ENCODE measurements around the gene EZH1. TPM values are rescaled to one million over a fixed set of nuclear protein-coding genes. Genes with fewer than 3 reads are reported as not detected.

The EZH1 gene
- total RNA-seq, 4 donors from 2014 or later = 73.8 to 128 (median 109) TPM

- Histone ChIP-seq H3K36me3 (peaks cover 0 to 97% (median 5%) of the 10 kb centered on the region in 3 donors), H3K27me3 (no peaks in the 10 kb centered on the region), H3K9me3 (no peaks in the 10 kb centered on the region), H3K27ac (no peak overlapping the region), H3K4me1 (peaks cover 0 to 26% (median 2%) of the 10 kb centered on the region in 4 donors), H3K4me3 (no peak overlapping the region)
- no peak for TF ChIP-seq EP300 (IDR thresholded peaks at IDR 0.05)
- no peak for TF ChIP-seq POLR2A (IDR thresholded peaks at IDR 0.05)
- TF ChIP-seq CTCF (IDR thresholded peaks at IDR 0.05) = no peak
- DNase-seq (ENCODE audit: low spot score in 2 of 2) = no peak
- WGBS, 2 donors = 89 to 91% methylated on average over 19 of the region's 19 CpGs
Observed at GRCh38 chr17:42697108-42697811, 47.6 kb downstream of the EZH1 start.

GRCh38 chr17:42695500-42695899 lies 49.3 kb downstream of the EZH1 start:
- Histone ChIP-seq H3K9me3 (no peaks in the 10 kb centered on the region), H3K27me3 (no peaks in the 10 kb centered on the region), H3K36me3 (peaks cover 0 to 99% (median 5%) of the 10 kb centered on the region in 3 donors), H3K27ac (no peak overlapping the region), H3K4me1 (peaks cover 0 to 17% (median 0%) of the 10 kb centered on the region in 4 donors), H3K4me3 (no peak overlapping the region)
- TF ChIP-seq EP300 (IDR thresholded peaks at IDR 0.05) = no peak
- TF ChIP-seq POLR2A (IDR thresholded peaks at IDR 0.05) = no peak
- no peak for TF ChIP-seq CTCF (IDR thresholded peaks at IDR 0.05)
- no peak for DNase-seq (ENCODE audit: low spot score in 2 of 2)
- WGBS, 2 donors = 88 to 93% methylated on average over 19 to 20 of the region's 20 CpGs

GRCh38 chr17:42694524-42694923 lies 50.3 kb downstream of the EZH1 start:
- 89 to 96% methylated on average over 3 of the region's 3 CpGs for WGBS, 2 donors
- DNase-seq (ENCODE audit: low spot score in 2 of 2) = no peak
- Histone ChIP-seq H3K4me1 (peaks cover 0 to 11% (median 0%) of the 10 kb centered on the region in 4 donors), H3K36me3 (peaks cover 0 to 97% (median 5%) of the 10 kb centered on the region in 3 donors), H3K9me3 (no peaks in the 10 kb centered on the region), H3K27me3 (no peaks in the 10 kb centered on the region), H3K27ac (no peak overlapping the region), H3K4me3 (no peak overlapping the region)
- TF ChIP-seq POLR2A (IDR thresholded peaks at IDR 0.05) (no peak), EP300 (IDR thresholded peaks at IDR 0.05) (no peak), CTCF (IDR thresholded peaks at IDR 0.05) (no peak)

- no peak for DNase-seq (ENCODE audit: low spot score in 2 of 2)
- Histone ChIP-seq H3K36me3 (peaks cover 0 to 97% (median 5%) of the 10 kb centered on the region in 3 donors), H3K9me3 (no peaks in the 10 kb centered on the region), H3K27ac (no peak overlapping the region), H3K4me1 (no peaks in the 10 kb centered on the region), H3K4me3 (no peak overlapping the region), H3K27me3 (no peaks in the 10 kb centered on the region)
- TF ChIP-seq POLR2A (IDR thresholded peaks at IDR 0.05) (no peak), CTCF (IDR thresholded peaks at IDR 0.05) (no peak), EP300 (IDR thresholded peaks at IDR 0.05) (no peak)
- WGBS, 2 donors = 88 to 90% methylated on average over 9 to 11 of the region's 11 CpGs
Observed at GRCh38 chr17:42692489-42692888, 52.4 kb downstream of the EZH1 start.

- WGBS, 2 donors = 84 to 86% methylated on average over 11 to 12 of the region's 12 CpGs
Observed at GRCh38 chr17:42691021-42691545, 53.8 kb downstream of the EZH1 start.

More at GRCh38 chr17:42691021-42691545, 53.8 kb downstream of the EZH1 start:
- no peak for DNase-seq (ENCODE audit: low spot score in 2 of 2)
- Histone ChIP-seq H3K4me1 (no peaks in the 10 kb centered on the region), H3K9me3 (no peaks in the 10 kb centered on the region), H3K4me3 (no peak overlapping the region), H3K36me3 (peaks cover 0 to 94% (median 0%) of the 10 kb centered on the region in 3 donors), H3K27me3 (no peaks in the 10 kb centered on the region), H3K27ac (no peak overlapping the region)
- TF ChIP-seq CTCF (IDR thresholded peaks at IDR 0.05) (no peak), EP300 (IDR thresholded peaks at IDR 0.05) (no peak), POLR2A (IDR thresholded peaks at IDR 0.05) (no peak)
